ENCODE data around the gene WRAP53.

Gene WRAP53

DNA sequence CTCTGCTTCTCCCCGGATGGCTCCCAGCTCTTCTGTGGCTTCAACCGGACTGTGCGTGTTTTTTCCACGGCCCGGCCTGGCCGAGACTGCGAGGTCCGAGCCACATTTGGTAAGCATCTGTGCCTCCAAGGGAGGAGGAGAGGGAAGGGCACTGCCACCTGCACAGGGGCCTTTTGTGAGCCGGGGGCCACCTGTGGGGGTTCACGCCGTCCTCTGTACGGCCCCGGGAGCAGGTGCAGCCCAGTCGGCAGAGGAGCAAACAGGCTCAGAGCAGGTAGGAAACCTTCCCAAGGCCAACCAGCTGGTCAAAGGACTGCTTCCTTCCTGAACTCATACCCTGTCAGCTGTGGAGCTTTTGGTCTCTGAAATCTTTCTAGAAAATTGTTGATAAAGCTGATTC, 13.4 kb downstream of the WRAP53 start:
- Histone ChIP-seq H2BK5ac (ENCODE audit: low read depth, low read length, poor library complexity) (no peak overlapping the region), H3K4me3 (ENCODE audit: low read depth, low read length) (no peak overlapping the region), H3K36me3 (ENCODE audit: control insufficient read depth in 1 of 2, insufficient read depth in 2 of 2, low read length in 2 of 2) (peaks cover 17 to 20% of the 10 kb centered on the region in 2 experiments), H2BK12ac (ENCODE audit: low read length) (no peak overlapping the region), H2BK120ac (ENCODE audit: insufficient read depth, low read length, poor library complexity) (no peak overlapping the region), H3K14ac (ENCODE audit: low read length) (no peak overlapping the region), H3K4me1 (ENCODE audit: control insufficient read depth in 1 of 2, insufficient read depth in 2 of 2, low read length in 2 of 2) (peaks cover 28 to 29% of the 10 kb centered on the region in 2 experiments), H3K18ac (ENCODE audit: low read length) (no peak overlapping the region), H3K9ac (ENCODE audit: low read length) (no peak overlapping the region), H3K27ac (ENCODE audit: low read depth, low read length) (no peak overlapping the region), H2AK5ac (ENCODE audit: low read length) (no peak overlapping the region), H4K12ac (ENCODE audit: low read depth, low read length) (no peak overlapping the region), H2AFZ (ENCODE audit: insufficient read depth, low read length, poor library complexity) (no peak overlapping the region), H3K4me2 (ENCODE audit: low read length) (no peak overlapping the region), H3K79me1 (ENCODE audit: low read length) (no peaks in the 10 kb centered on the region), H3K9me3 (ENCODE audit: insufficient read depth, low read depth, low read length) (no peaks in the 10 kb centered on the region), H4K91ac (ENCODE audit: low read depth, low read length) (no peak overlapping the region), H3K27me3 (ENCODE audit: insufficient read depth, low read length) (peaks cover 4% of the 10 kb centered on the region), H3K4ac (ENCODE audit: low read depth, low read length) (no peak overlapping the region), H3K79me2 (ENCODE audit: control insufficient read depth, insufficient read depth, low read length, poor library complexity) (no peaks in the 10 kb centered on the region), H4K8ac (ENCODE audit: low read depth, low read length) (no peak overlapping the region), H3K23ac (ENCODE audit: low read length) (no peak overlapping the region)
- no peak for DNase-seq
- WGBS (ENCODE audit: extremely low coverage, insufficient coverage, insufficient read length), result no CpG with 5 or more reads among the region's 14 CpGs

GRCh38 chr17:7702776-7703175, 14.5 kb downstream of the WRAP53 start:
- Histone ChIP-seq H3K4me2 (ENCODE audit: low read length) (no peak overlapping the region), H3K27ac (ENCODE audit: low read depth, low read length) (no peak overlapping the region), H4K8ac (ENCODE audit: low read depth, low read length) (no peak overlapping the region), H3K36me3 (ENCODE audit: control insufficient read depth in 1 of 2, insufficient read depth in 2 of 2, low read length in 2 of 2) (peaks cover 16 to 19% of the 10 kb centered on the region in 2 experiments), H2BK5ac (ENCODE audit: low read depth, low read length, poor library complexity) (no peak overlapping the region), H3K9ac (ENCODE audit: low read length) (no peak overlapping the region), H2AK5ac (ENCODE audit: low read length) (no peak overlapping the region), H3K27me3 (ENCODE audit: insufficient read depth, low read length) (peaks cover 4% of the 10 kb centered on the region), H3K4ac (ENCODE audit: low read depth, low read length) (no peak overlapping the region), H4K91ac (ENCODE audit: low read depth, low read length) (no peak overlapping the region), H3K4me1 (ENCODE audit: control insufficient read depth in 1 of 2, insufficient read depth in 2 of 2, low read length in 2 of 2) (peaks cover 28 to 29% of the 10 kb centered on the region in 2 experiments), H3K14ac (ENCODE audit: low read length) (no peak overlapping the region), H3K9me3 (ENCODE audit: insufficient read depth, low read depth, low read length) (no peaks in the 10 kb centered on the region), H3K18ac (ENCODE audit: low read length) (no peak overlapping the region), H3K79me1 (ENCODE audit: low read length) (no peaks in the 10 kb centered on the region), H3K23ac (ENCODE audit: low read length) (no peak overlapping the region), H3K79me2 (ENCODE audit: control insufficient read depth, insufficient read depth, low read length, poor library complexity) (no peaks in the 10 kb centered on the region), H2BK120ac (ENCODE audit: insufficient read depth, low read length, poor library complexity) (no peak overlapping the region), H2AFZ (ENCODE audit: insufficient read depth, low read length, poor library complexity) (no peak overlapping the region), H2BK12ac (ENCODE audit: low read length) (peak overlapping the region; percentile 8), H4K12ac (ENCODE audit: low read depth, low read length) (no peak overlapping the region), H3K4me3 (ENCODE audit: low read depth, low read length) (no peak overlapping the region)
- WGBS (ENCODE audit: extremely low coverage, insufficient coverage, insufficient read length), result no CpG with 5 or more reads among the region's 13 CpGs
- no peak for DNase-seq

DNA sequence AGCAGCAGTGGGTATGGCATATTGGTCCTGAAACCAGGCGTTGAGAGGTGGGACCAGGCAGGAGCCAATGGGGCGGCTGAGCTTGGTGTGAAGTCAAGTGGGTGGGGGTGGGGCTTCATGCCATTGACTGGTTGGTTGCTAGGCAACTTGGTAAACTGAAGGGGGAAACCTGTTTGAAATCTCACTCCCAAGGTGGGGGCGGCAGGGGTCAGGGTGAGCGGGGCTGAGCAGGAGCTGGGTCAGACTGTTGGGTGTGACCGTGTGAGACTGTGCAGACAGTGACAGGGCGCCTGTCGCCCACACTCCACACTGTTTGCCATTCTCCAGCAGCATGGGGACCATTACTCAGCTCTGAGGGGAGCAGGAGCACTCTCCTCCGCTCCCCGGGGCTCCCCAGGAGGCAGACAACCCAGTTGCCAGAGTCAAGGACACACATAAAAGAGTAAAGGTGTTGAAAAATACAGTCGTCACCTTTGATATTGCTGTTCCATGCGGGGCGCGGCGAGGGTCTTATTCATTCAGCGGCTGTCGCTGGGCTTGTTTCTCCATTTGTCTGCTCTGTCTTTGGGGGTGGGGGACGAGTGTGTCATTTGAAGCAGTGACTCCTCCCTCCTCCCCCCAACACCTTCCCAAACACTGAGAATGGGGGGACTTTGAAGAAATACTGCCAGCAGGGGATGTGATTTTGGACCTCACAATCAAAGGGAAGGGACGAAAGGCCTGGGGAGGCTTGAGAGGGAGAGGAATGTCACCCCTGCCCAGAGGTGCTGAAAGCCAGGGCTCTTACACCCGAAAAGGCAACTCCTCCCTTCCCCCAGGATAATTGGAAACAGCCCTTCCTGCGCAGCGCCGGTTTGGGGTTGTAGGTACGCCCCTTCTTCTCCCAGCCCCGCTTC, 15.6 kb downstream of the WRAP53 start:
- H3K4me2 ChIP-seq (ENCODE audit: low read length), result peak overlapping the region; percentile 68

GRCh38 chr17:7704601-7705268, 16.5 kb downstream of the WRAP53 start, which contains the start of gene EFNB3:
EFNB3 (plus strand) TSS chr17:7705202; CDS start chr17:7705599, 397 bp downstream.
- Histone ChIP-seq H2BK120ac (ENCODE audit: insufficient read depth, low read length, poor library complexity) (no peak within 1 kb of the TSS), H4K91ac (ENCODE audit: low read depth, low read length) (peak within 1 kb of the TSS; percentile 49), H3K27ac (ENCODE audit: low read depth, low read length) (no peak within 1 kb of the TSS), H3K9ac (ENCODE audit: low read length) (peak within 1 kb of the TSS; percentile 23), H3K23ac (ENCODE audit: low read length) (no peak within 1 kb of the TSS), H2BK5ac (ENCODE audit: low read depth, low read length, poor library complexity) (no peak within 1 kb of the TSS), H3K36me3 (ENCODE audit: control insufficient read depth in 1 of 2, insufficient read depth in 2 of 2, low read length in 2 of 2) (peaks cover 16 to 19% of the 10 kb centered on the region in 2 experiments), H2AK5ac (ENCODE audit: low read length) (no peak within 1 kb of the TSS), H3K27me3 (ENCODE audit: insufficient read depth, low read length) (peaks cover 4% of the 10 kb centered on the region), H3K9me3 (ENCODE audit: insufficient read depth, low read depth, low read length) (no peaks in the 10 kb centered on the region), H2BK12ac (ENCODE audit: low read length) (no peak within 1 kb of the TSS), H3K18ac (ENCODE audit: low read length) (peak within 1 kb of the TSS; percentile 88), H3K4me3 (ENCODE audit: low read depth, low read length) (peak within 1 kb of the TSS; percentile 68), H3K14ac (ENCODE audit: low read length) (peak within 1 kb of the TSS; percentile 55), H3K4me2 (ENCODE audit: low read length) (peak within 1 kb of the TSS; percentile 68), H4K12ac (ENCODE audit: low read depth, low read length) (peak within 1 kb of the TSS; percentile 2), H3K4ac (ENCODE audit: low read depth, low read length) (no peak within 1 kb of the TSS), H2AFZ (ENCODE audit: insufficient read depth, low read length, poor library complexity) (peak within 1 kb of the TSS; percentile 55), H3K79me1 (ENCODE audit: low read length) (no peaks in the 10 kb centered on the region), H3K79me2 (ENCODE audit: control insufficient read depth, insufficient read depth, low read length, poor library complexity) (no peaks in the 10 kb centered on the region), H3K4me1 (ENCODE audit: control insufficient read depth in 1 of 2, insufficient read depth in 2 of 2, low read length in 2 of 2) (peaks cover 28 to 29% of the 10 kb centered on the region in 2 experiments), H4K8ac (ENCODE audit: low read depth, low read length) (no peak within 1 kb of the TSS)
- DNase-seq, result peak in 1 of 2 donors; percentile 14
- no CpG with 5 or more reads among the region's 45 CpGs for WGBS (ENCODE audit: extremely low coverage, insufficient coverage, insufficient read length)

More for the DNA sequence above, 15.6 kb downstream of the WRAP53 start:
- no peak overlapping the region for H2BK12ac ChIP-seq (ENCODE audit: low read length)
- no peaks in the 10 kb centered on the region for H3K79me2 ChIP-seq (ENCODE audit: control insufficient read depth, insufficient read depth, low read length, poor library complexity)
- DNase-seq, result peak in 1 of 2 donors; percentile 16
- no peak overlapping the region for H3K14ac ChIP-seq (ENCODE audit: low read length)
- no peak overlapping the region for H2BK5ac ChIP-seq (ENCODE audit: low read depth, low read length, poor library complexity)
- no peak overlapping the region for H3K4ac ChIP-seq (ENCODE audit: low read depth, low read length)
- no peak overlapping the region for H4K12ac ChIP-seq (ENCODE audit: low read depth, low read length)
- peaks cover 16 to 19% of the 10 kb centered on the region in 2 experiments for H3K36me3 ChIP-seq (ENCODE audit: control insufficient read depth in 1 of 2, insufficient read depth in 2 of 2, low read length in 2 of 2)
- no peak overlapping the region for H3K4me3 ChIP-seq (ENCODE audit: low read depth, low read length)
- H3K4me1 ChIP-seq (ENCODE audit: control insufficient read depth in 1 of 2, insufficient read depth in 2 of 2, low read length in 2 of 2), result peaks cover 28 to 29% of the 10 kb centered on the region in 2 experiments
- H3K9me3 ChIP-seq (ENCODE audit: insufficient read depth, low read depth, low read length), result no peaks in the 10 kb centered on the region
- peaks cover 4% of the 10 kb centered on the region for H3K27me3 ChIP-seq (ENCODE audit: insufficient read depth, low read length)
- no peak overlapping the region for H4K91ac ChIP-seq (ENCODE audit: low read depth, low read length)
- no peak overlapping the region for H3K18ac ChIP-seq (ENCODE audit: low read length)
- no CpG with 5 or more reads among the region's 24 CpGs for WGBS (ENCODE audit: extremely low coverage, insufficient coverage, insufficient read length)
- no peaks in the 10 kb centered on the region for H3K79me1 ChIP-seq (ENCODE audit: low read length)
- H2BK120ac ChIP-seq (ENCODE audit: insufficient read depth, low read length, poor library complexity), result no peak overlapping the region
- no peak overlapping the region for H4K8ac ChIP-seq (ENCODE audit: low read depth, low read length)
- no peak overlapping the region for H3K23ac ChIP-seq (ENCODE audit: low read length)
- no peak overlapping the region for H2AK5ac ChIP-seq (ENCODE audit: low read length)
- no peak overlapping the region for H2AFZ ChIP-seq (ENCODE audit: insufficient read depth, low read length, poor library complexity)
- H3K27ac ChIP-seq (ENCODE audit: low read depth, low read length), result no peak overlapping the region
- no peak overlapping the region for H3K9ac ChIP-seq (ENCODE audit: low read length)
